Transverse colon (tissue), 4 donors: ENCODE results near the gene OR51B6.

ENCODE experiments used
- POLR2AphosphoS5 ChIP-seq, 3 donors: sonication (generic); formaldehyde crosslinking; IDR thresholded peaks; one replicate each; pipeline ENCODE4 v1.6.1; 2016; ENCODE audit warnings: antibody characterized with exemption in 3 of 3
- TF ChIP-seq, protein P1 (sequence below), 5 experiments: fragments of 200-600 bp in 3 of 5; fragments of 450-650 bp in 2 of 5; sonication (generic) in 3 of 5; IDR thresholded peaks; 1 replicate in 2 of 5; 2 replicates in 3 of 5; pipeline ENCODE4 v1.5.1; 2016 to 2017; ENCODE audit warnings: antibody characterized with exemption in 5 of 5, inconsistent platforms in 3 of 5, mild to moderate bottlenecking in 2 of 5, moderate library complexity in 1 of 5

DNA sequence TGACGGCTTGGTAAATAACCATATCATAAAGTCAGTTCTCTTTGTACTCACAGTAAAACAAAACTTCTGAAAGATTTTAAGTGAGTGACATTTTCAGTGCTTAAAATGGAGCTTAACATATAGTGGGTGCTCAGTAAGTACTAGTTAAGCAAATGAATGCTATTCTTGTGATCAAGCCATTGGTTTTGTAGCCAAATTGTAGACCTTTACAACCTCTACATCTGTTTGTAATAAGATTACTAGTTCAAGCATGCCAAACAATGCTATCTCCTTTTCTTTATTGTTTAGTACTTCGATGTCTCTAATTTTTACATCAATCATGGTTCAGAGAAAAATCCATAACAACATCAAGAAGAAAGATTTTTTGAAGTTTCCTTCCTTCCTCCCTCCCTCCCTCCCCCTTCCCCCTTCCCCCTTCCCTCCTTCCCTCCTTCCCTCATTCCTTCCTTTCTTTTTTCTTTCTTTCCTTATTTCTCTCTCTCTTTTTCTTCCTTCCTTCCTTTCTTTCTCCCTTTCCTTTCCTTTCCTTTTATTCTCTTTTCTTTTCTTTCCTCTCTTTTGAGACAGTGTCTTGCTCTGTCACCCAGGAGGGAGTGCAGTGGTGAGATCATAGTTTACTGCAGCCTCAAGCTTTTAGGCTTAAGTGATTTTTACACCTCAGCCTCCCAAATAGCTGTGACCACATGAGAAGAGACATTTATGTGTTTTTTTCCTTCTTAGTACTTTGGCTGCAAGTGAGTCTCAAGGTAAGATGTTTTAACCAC lies 43.9 kb upstream of the OR51B6 start:
- TF ChIP-seq, protein P1, sequence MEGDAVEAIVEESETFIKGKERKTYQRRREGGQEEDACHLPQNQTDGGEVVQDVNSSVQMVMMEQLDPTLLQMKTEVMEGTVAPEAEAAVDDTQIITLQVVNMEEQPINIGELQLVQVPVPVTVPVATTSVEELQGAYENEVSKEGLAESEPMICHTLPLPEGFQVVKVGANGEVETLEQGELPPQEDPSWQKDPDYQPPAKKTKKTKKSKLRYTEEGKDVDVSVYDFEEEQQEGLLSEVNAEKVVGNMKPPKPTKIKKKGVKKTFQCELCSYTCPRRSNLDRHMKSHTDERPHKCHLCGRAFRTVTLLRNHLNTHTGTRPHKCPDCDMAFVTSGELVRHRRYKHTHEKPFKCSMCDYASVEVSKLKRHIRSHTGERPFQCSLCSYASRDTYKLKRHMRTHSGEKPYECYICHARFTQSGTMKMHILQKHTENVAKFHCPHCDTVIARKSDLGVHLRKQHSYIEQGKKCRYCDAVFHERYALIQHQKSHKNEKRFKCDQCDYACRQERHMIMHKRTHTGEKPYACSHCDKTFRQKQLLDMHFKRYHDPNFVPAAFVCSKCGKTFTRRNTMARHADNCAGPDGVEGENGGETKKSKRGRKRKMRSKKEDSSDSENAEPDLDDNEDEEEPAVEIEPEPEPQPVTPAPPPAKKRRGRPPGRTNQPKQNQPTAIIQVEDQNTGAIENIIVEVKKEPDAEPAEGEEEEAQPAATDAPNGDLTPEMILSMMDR (IDR thresholded peaks at IDR 0.05) = no peak
- no peak for TF ChIP-seq POLR2AphosphoS5 (IDR thresholded peaks at IDR 0.05)
